Lower lobe of right lung (tissue), 2 donors: Measurements from ENCODE around the gene MPST. TPM values are rescaled to one million over a fixed set of nuclear protein-coding genes. Genes with fewer than 3 reads are reported as not detected.

ENCODE experiments used
- ATAC-seq, 2 donors: fragments of 200-7000 bp; cut with Tn5 transposase; one replicate each; pipeline ENCODE4 v1.9.1; 2020 to 2022; ENCODE audit warnings: mild to moderate bottlenecking in 2 of 2, moderate library complexity in 2 of 2
- DNase-seq: peaks from one replicate; pipeline ENCODE4 v3.0.0-alpha.2; 2020
- H3K27ac ChIP-seq: fragments of 200-600 bp; one replicate; pipeline ENCODE4 v1.8.0; 2022
- H3K27me3 ChIP-seq: fragments of 200-600 bp; one replicate; pipeline ENCODE4 v1.8.0; 2022; ENCODE audit warnings: low read depth
- H3K36me3 ChIP-seq: fragments of 200-600 bp; one replicate; pipeline ENCODE4 v1.8.0; 2022; ENCODE audit warnings: mild to moderate bottlenecking
- H3K4me1 ChIP-seq: fragments of 200-600 bp; one replicate; pipeline ENCODE4 v1.8.0; 2022
- H3K4me3 ChIP-seq: fragments of 200-600 bp; one replicate; pipeline ENCODE4 v1.8.0; 2022; ENCODE audit warnings: mild to moderate bottlenecking
- H3K9me3 ChIP-seq: fragments of 200-600 bp; one replicate; pipeline ENCODE4 v1.8.0; 2022
- intact Hi-C: fragments of 100-400 bp; cut with DNase I; formaldehyde crosslinking; loops from one replicate; pipeline ENCODE4 v1.11.0; 2022
- total RNA-seq: library from RNA; stranded (reverse); fragmentation: NEBNext Ultra II Directional; extraction: Animal tissue kit (Norgen Biotek cat#: 25700); gene quantifications from one replicate; pipeline ENCODE4 v1.2.1, GENCODE V29; 2021
- TF ChIP-seq, protein P1 (sequence below): fragments of 200-600 bp; IDR thresholded peaks from one replicate; pipeline ENCODE4 v1.8.0; 2022; ENCODE audit warnings: antibody characterized with exemption, mild to moderate bottlenecking
- donor health status: DM: no; HTN: yes; CAD: no; lungs with severe emphysema.

The MPST gene
- total RNA-seq, 1 donor from 2014 or later: 73.2 TPM

DNA sequence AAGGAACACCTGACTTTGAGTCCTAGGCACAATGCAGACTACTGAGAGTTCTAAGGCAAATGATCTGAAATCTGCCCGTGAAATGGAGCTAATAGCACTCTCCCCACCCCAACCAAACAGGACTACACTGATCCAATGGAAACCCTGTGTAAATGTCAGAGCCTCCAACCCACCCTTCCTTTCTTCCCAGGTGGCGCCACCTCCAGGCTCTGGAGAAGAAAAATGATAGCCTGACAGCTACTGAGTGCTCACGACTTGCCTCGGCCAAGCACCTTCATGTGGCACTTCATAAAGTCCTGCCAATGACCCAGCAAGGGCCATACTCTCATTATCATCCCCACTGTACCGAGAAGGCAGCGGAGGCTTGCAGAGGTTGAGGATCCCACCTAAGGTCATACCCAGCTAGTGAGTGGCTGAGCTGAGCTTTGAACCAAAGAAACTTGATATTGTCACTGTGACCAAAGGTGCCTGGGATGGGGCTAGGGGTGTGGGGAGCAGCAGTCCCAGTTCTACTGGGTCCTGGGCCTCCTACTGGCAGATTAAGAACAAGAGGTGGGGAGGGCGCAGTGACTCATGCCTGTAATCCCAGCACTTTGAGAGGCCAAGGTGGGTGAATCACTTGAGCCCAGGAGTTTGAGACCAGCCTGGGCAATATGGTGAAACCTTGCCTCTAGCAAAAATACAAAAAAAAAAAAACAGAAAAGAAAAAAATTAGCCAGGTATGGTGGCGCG, 20.8 kb upstream of the MPST start:
- ATAC-seq (no peak), DNase-seq (no peak)
- H3K9me3 ChIP-seq: no peaks in the 10 kb centered on the region
- no peak overlapping the region for H3K27ac ChIP-seq
- no peaks in the 10 kb centered on the region for H3K27me3 ChIP-seq
- no peaks in the 10 kb centered on the region for H3K4me1 ChIP-seq
- H3K4me3 ChIP-seq: no peak overlapping the region
- H3K36me3 ChIP-seq: no peaks in the 10 kb centered on the region
- TF ChIP-seq, protein P1, sequence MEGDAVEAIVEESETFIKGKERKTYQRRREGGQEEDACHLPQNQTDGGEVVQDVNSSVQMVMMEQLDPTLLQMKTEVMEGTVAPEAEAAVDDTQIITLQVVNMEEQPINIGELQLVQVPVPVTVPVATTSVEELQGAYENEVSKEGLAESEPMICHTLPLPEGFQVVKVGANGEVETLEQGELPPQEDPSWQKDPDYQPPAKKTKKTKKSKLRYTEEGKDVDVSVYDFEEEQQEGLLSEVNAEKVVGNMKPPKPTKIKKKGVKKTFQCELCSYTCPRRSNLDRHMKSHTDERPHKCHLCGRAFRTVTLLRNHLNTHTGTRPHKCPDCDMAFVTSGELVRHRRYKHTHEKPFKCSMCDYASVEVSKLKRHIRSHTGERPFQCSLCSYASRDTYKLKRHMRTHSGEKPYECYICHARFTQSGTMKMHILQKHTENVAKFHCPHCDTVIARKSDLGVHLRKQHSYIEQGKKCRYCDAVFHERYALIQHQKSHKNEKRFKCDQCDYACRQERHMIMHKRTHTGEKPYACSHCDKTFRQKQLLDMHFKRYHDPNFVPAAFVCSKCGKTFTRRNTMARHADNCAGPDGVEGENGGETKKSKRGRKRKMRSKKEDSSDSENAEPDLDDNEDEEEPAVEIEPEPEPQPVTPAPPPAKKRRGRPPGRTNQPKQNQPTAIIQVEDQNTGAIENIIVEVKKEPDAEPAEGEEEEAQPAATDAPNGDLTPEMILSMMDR: no peak
- intact Hi-C loops: no loop called here

DNA sequence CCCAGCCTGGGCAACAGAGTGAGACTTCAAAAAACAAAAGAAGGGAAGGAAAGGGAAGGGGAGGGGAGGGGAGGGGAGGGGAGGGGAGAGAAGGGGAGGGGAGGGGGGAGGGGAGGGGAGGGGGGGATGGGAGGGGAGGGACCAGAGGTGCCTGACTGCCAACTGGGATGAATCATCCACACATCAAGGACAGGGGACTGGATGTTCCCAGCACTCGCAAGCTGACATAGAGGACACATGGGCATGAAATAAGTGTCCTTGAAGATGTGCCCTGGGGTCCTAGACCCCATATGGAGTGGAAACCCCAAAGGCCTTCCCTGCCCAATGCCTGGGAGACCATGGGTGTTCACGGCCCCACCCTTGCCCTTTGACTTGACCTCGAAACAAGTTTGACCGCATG, 20.1 kb upstream of the MPST start:
- intact Hi-C loops: no loop called here
- H3K4me1 ChIP-seq: no peaks in the 10 kb centered on the region
- H3K27ac ChIP-seq: no peak overlapping the region
- H3K9me3 ChIP-seq: no peaks in the 10 kb centered on the region
- H3K27me3 ChIP-seq: no peaks in the 10 kb centered on the region
- H3K4me3 ChIP-seq: no peak overlapping the region
- H3K36me3 ChIP-seq: no peaks in the 10 kb centered on the region
- ATAC-seq (no peak), DNase-seq (no peak)
- TF ChIP-seq, protein P1: no peak

DNA sequence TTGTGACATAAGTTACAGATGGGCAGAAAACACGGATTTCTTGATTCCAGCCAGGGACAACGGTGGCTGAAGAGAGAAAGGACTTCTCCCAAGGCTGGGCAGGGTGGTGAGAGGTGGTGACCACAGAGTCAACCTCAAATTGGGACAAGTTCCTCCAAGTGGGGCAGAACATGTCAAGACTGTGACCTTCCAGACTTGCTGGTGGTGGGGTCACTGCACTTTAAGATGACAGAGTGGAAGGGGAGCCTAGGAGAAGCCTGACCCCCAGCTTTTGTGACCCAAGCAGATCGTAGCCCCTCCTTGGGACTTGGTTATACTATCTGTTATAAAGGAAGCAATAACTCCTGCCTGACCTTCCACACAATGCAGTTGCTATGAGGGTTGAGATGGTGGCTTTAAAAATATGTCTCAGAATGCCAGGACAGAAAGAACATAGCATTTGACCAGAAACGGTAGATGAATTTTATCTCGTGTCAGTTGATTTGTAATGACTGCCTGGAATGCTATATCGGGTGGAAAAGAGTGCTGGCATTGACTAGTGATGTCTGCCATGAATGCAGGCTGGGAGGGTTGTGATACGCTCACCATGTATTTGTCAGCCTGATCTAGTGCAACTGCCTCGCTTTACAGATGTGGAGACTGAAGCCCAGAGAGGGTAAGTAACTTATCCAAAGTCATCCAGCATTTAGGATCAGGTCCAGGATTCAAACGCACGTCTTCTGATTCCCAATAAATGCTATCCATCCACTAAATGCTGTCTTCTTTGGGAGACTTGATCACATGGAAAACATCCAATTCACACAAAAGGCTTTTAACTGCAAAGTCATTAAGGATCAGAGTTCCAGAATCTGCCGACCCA, 18.6 kb upstream of the MPST start:
- ATAC-seq: no peak
- no peak overlapping the region for H3K27ac ChIP-seq
- TF ChIP-seq, protein P1: no peak

DNA sequence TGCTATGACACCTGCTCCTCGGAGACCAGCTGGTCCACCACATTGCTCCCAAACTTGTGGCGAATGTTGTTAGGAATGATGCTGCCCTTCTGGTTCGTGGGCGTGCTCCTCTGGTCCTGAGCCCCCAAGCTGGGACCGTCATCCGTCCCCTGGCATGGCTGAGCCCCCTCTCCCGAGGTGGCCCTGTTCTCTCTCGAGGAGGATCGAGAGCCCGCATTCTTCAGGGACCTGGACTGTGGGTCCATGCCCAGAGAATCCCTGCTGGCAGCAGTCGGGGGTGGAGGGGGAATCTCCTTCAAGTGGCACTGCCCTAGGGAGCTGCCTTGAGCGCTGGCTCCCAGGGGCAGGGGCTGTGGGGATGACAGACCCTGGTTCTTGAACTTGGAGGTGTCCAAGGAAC, 17.7 kb upstream of the MPST start:
- H3K4me3 ChIP-seq: no peak overlapping the region
- no peaks in the 10 kb centered on the region for H3K27me3 ChIP-seq
- intact Hi-C loops: no loop called here
- no peak for ATAC-seq
- H3K9me3 ChIP-seq: no peaks in the 10 kb centered on the region
- no peaks in the 10 kb centered on the region for H3K36me3 ChIP-seq
- DNase-seq: no peak
- H3K27ac ChIP-seq: no peak overlapping the region
- no peaks in the 10 kb centered on the region for H3K4me1 ChIP-seq
- TF ChIP-seq, protein P1: no peak

More for the DNA sequence above, 18.6 kb upstream of the MPST start:
- intact Hi-C loops: no loop called here
- Histone ChIP-seq H3K4me3 (no peak overlapping the region), H3K36me3 (no peaks in the 10 kb centered on the region), H3K9me3 (no peaks in the 10 kb centered on the region), H3K27me3 (no peaks in the 10 kb centered on the region), H3K4me1 (no peaks in the 10 kb centered on the region)
- no peak for DNase-seq

GRCh38 chr22:37002633-37003032, 16.9 kb upstream of the MPST start:
- intact Hi-C loops: no loop called here
- TF ChIP-seq, protein P1: no peak
- ATAC-seq: no peak
- Histone ChIP-seq H3K27ac (no peak overlapping the region), H3K9me3 (no peaks in the 10 kb centered on the region), H3K36me3 (no peaks in the 10 kb centered on the region), H3K4me1 (no peaks in the 10 kb centered on the region), H3K4me3 (no peak overlapping the region), H3K27me3 (no peaks in the 10 kb centered on the region)
- DNase-seq: no peak
